ENCODE data around the gene MRI1.

DNA sequence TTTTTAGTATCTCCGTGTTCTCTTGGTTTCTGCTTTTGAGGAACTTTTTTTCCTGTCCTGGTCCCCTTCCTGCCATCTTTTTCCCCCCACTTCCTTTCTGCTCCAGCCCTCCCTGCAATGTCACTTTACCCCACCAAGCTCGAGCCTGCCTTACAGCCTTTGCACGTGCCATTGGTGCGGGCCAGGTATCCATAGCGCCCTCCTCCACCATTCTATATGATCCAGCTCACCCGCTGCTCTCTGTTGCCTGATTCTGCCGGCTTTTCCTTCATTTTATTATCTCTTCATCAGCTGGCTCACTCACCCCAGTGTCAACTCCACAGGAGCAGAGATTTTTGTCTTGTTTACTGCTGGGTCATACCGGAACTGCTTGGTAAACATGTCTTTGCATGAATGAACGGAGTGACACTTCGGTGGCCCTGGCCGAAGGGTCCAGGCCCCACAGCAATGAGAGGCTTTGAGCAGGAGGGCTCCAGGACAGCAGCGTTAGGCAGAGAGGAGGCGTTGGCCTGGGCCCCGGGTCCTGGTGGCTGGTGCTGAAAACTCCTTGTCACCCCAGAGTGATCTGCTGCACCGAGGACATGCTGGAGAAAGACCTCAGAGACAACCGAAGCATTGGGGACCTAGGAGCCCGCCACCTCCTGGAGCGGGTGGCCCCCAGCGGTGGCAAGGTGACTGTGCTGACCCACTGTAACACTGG is 1.2 kb downstream of the MRI1 start:
- no peak for TF ChIP-seq POLR2AphosphoS5 (IDR thresholded peaks at IDR 0.05; ENCODE audit: low read depth, low read length)
- TF ChIP-seq, protein P1, sequence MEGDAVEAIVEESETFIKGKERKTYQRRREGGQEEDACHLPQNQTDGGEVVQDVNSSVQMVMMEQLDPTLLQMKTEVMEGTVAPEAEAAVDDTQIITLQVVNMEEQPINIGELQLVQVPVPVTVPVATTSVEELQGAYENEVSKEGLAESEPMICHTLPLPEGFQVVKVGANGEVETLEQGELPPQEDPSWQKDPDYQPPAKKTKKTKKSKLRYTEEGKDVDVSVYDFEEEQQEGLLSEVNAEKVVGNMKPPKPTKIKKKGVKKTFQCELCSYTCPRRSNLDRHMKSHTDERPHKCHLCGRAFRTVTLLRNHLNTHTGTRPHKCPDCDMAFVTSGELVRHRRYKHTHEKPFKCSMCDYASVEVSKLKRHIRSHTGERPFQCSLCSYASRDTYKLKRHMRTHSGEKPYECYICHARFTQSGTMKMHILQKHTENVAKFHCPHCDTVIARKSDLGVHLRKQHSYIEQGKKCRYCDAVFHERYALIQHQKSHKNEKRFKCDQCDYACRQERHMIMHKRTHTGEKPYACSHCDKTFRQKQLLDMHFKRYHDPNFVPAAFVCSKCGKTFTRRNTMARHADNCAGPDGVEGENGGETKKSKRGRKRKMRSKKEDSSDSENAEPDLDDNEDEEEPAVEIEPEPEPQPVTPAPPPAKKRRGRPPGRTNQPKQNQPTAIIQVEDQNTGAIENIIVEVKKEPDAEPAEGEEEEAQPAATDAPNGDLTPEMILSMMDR (IDR thresholded peaks at IDR 0.05): no peak
